Stimulated activated CD8-positive, alpha-beta memory T cell treated with anti-CD3 and anti-CD28 coated beads, Interleukin-7, amount 100 ng/mL, for 4 hours (primary cell): Measurements from ENCODE around the gene UBXN10.

Experiments used
- DNase-seq, 2 donors: peaks; one replicate each; pipeline ENCODE4 v3.0.0-alpha.2; 2020; ENCODE audit warnings: low read depth in 2 of 2

UBXN10 gene

GRCh38 chr1:20151906-20152598 is 33.8 kb upstream of the UBXN10 start:
- DNase-seq = peak; percentile 57 to 59

- DNase-seq = no peak
Observed at GRCh38 chr1:20152599-20152930, 33.3 kb upstream of the UBXN10 start.

- DNase-seq = no peak
Observed at GRCh38 chr1:20153000-20153418, 32.9 kb upstream of the UBXN10 start.

- no peak for DNase-seq
Observed at GRCh38 chr1:20154301-20154831, 31.5 kb upstream of the UBXN10 start.

GRCh38 chr1:20158358-20159070 is 27.4 kb upstream of the UBXN10 start:
- DNase-seq = no peak

GRCh38 chr1:20160034-20160433 is 25.9 kb upstream of the UBXN10 start:
- DNase-seq = no peak

- DNase-seq = no peak
Observed at GRCh38 chr1:20164694-20165202, 21.1 kb upstream of the UBXN10 start.

GRCh38 chr1:20165522-20165951 is 20.4 kb upstream of the UBXN10 start:
- no peak for DNase-seq

- DNase-seq = no peak
Observed at GRCh38 chr1:20166051-20166450, 19.8 kb upstream of the UBXN10 start.

GRCh38 chr1:20167126-20167525 is 18.8 kb upstream of the UBXN10 start:
- no peak for DNase-seq

- no peak for DNase-seq
Observed at GRCh38 chr1:20168564-20169491, 17.1 kb upstream of the UBXN10 start.

- DNase-seq = no peak
Observed at GRCh38 chr1:20169932-20170331, 16.0 kb upstream of the UBXN10 start.

- no peak for DNase-seq
Observed at GRCh38 chr1:20172033-20172590, 13.8 kb upstream of the UBXN10 start.

GRCh38 chr1:20174937-20175666 is 10.8 kb upstream of the UBXN10 start:
- no peak for DNase-seq

GRCh38 chr1:20178634-20179370 is 7.1 kb upstream of the UBXN10 start:
- DNase-seq = no peak

GRCh38 chr1:20179371-20180128 is 6.3 kb upstream of the UBXN10 start:
- no peak for DNase-seq

- no peak for DNase-seq
Observed at GRCh38 chr1:20180129-20180843, 5.6 kb upstream of the UBXN10 start.

- DNase-seq = no peak
Observed at GRCh38 chr1:20180844-20181207, 5.1 kb upstream of the UBXN10 start.

GRCh38 chr1:20182415-20182814 is 3.5 kb upstream of the UBXN10 start:
- no peak for DNase-seq
